Endothelial cell (in vitro differentiated cells): Measurements from ENCODE around the gene SRCAP. TPM values are rescaled to one million over a fixed set of nuclear protein-coding genes. Genes with fewer than 3 reads are reported as not detected.
A peak's percentile ranks its signal among the peaks of the same experiment; 100 is the strongest.

Experiments
- DNase-seq: peaks from one replicate; pipeline ENCODE4 v3.0.0; 2021; ENCODE audit warnings: low spot score
- H3K27ac Mint-ChIP-seq: one replicate; pipeline ENCODE4 v1.8.0; 2021; ENCODE audit warnings: mixed read lengths, inconsistent platforms; ENCODE audit not compliant: unreplicated experiment
- H3K27me3 Mint-ChIP-seq: one replicate; pipeline ENCODE4 v1.8.0; 2021; ENCODE audit warnings: mild to moderate bottlenecking, moderate library complexity, mixed read lengths, inconsistent platforms; ENCODE audit not compliant: unreplicated experiment
- H3K36me3 Mint-ChIP-seq: one replicate; pipeline ENCODE4 v1.8.0; 2021; ENCODE audit warnings: mild to moderate bottlenecking, low read depth, mixed read lengths, inconsistent platforms; ENCODE audit not compliant: unreplicated experiment
- H3K4me1 Mint-ChIP-seq: one replicate; pipeline ENCODE4 v1.8.0; 2021; ENCODE audit warnings: mild to moderate bottlenecking, mixed read lengths, inconsistent platforms; ENCODE audit not compliant: unreplicated experiment
- H3K4me3 Mint-ChIP-seq: one replicate; pipeline ENCODE4 v1.8.0; 2021; ENCODE audit warnings: mild to moderate bottlenecking, mixed read lengths, inconsistent platforms; ENCODE audit not compliant: unreplicated experiment
- H3K9me3 Mint-ChIP-seq: one replicate; pipeline ENCODE4 v1.8.0; 2021; ENCODE audit warnings: mixed read lengths, inconsistent platforms; ENCODE audit not compliant: unreplicated experiment
- total RNA-seq: library from RNA; stranded (reverse); fragmentation: NEBNext Ultra II Directional; extraction: Animal tissue kit (Norgen Biotek cat#: 25700); gene quantifications from one replicate; pipeline ENCODE4 v1.2.1, GENCODE V29; 2021; ENCODE audit not compliant: unreplicated experiment
- TF ChIP-seq, protein P1 (sequence below): fragments of 200-600 bp; sonication (generic); IDR thresholded peaks from one replicate; pipeline ENCODE4 v1.5.0; 2021; ENCODE audit warnings: antibody characterized with exemption; ENCODE audit not compliant: unreplicated experiment

SRCAP gene
- total RNA-seq, 1 donor from 2014 or later: 62.2 TPM

DNA sequence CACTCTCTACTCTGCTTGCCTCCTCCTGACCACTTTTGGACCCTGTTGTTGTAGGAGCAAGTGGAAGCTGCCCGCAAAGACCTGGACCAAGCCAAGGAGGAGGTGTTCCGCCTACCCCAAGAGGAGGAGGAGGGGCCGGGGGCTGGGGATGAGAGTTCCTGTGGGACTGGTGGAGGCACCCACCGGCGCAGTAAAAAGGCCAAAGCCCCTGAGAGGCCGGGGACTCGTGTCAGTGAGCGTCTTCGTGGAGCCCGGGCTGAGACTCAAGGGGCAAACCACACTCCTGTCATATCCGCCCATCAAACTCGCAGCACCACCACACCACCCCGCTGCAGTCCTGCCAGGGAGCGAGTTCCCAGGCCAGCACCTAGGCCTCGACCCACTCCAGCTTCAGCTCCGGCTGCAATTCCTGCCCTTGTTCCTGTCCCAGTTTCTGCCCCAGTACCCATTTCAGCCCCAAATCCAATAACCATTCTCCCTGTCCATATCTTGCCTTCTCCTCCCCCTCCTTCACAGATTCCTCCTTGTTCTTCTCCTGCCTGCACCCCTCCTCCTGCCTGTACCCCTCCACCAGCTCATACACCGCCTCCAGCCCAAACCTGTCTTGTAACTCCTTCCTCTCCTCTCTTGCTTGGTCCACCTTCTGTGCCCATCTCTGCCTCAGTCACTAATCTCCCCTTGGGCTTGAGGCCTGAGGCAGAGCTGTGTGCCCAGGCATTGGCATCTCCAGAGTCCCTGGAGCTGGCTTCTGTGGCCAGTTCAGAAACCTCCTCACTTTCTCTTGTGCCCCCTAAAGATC lies 38.2 kb downstream of the SRCAP start:
- H3K36me3 Mint-ChIP-seq: peaks cover 58% of the 10 kb centered on the region
- peak overlapping the region; percentile 57 for H3K27ac Mint-ChIP-seq
- H3K27me3 Mint-ChIP-seq: peaks cover 9% of the 10 kb centered on the region
- DNase-seq: no peak
- no peaks in the 10 kb centered on the region for H3K9me3 Mint-ChIP-seq
- TF ChIP-seq, protein P1, sequence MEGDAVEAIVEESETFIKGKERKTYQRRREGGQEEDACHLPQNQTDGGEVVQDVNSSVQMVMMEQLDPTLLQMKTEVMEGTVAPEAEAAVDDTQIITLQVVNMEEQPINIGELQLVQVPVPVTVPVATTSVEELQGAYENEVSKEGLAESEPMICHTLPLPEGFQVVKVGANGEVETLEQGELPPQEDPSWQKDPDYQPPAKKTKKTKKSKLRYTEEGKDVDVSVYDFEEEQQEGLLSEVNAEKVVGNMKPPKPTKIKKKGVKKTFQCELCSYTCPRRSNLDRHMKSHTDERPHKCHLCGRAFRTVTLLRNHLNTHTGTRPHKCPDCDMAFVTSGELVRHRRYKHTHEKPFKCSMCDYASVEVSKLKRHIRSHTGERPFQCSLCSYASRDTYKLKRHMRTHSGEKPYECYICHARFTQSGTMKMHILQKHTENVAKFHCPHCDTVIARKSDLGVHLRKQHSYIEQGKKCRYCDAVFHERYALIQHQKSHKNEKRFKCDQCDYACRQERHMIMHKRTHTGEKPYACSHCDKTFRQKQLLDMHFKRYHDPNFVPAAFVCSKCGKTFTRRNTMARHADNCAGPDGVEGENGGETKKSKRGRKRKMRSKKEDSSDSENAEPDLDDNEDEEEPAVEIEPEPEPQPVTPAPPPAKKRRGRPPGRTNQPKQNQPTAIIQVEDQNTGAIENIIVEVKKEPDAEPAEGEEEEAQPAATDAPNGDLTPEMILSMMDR: no peak
- peak overlapping the region; percentile 79 for H3K4me3 Mint-ChIP-seq
- H3K4me1 Mint-ChIP-seq: peaks cover 15% of the 10 kb centered on the region

DNA sequence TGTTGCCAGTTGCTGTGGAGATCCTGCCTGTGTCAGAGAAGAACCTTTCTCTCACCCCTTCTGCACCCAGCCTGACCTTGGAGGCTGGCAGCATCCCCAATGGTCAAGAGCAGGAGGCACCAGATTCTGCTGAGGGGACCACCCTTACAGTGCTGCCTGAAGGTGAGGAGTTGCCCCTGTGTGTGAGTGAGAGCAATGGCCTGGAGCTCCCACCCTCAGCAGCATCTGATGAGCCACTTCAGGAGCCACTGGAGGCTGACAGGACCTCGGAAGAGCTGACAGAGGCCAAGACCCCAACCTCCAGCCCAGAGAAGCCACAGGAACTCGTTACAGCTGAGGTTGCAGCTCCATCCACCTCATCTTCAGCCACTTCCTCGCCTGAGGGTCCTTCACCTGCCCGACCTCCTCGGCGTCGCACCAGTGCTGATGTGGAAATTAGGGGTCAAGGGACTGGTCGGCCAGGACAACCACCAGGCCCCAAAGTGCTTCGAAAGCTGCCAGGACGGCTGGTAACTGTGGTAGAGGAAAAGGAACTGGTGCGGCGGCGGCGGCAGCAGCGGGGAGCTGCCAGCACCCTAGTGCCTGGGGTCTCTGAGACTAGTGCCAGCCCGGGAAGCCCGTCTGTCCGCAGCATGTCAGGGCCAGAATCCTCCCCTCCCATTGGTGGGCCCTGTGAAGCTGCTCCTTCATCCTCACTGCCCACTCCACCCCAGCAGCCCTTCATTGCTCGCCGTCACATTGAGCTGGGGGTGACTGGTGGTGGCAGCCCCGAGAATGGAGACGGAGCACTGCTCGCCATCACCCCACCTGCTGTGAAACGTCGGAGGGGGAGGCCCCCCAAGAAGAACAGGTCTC lies 39.0 kb downstream of the SRCAP start:
- Mint-ChIP-seq H3K36me3 (peaks cover 55% of the 10 kb centered on the region), H3K9me3 (no peaks in the 10 kb centered on the region), H3K4me3 (no peak overlapping the region), H3K27me3 (peaks cover 9% of the 10 kb centered on the region), H3K4me1 (peaks cover 15% of the 10 kb centered on the region), H3K27ac (peak overlapping the region; percentile 74)
- no peak for DNase-seq
- TF ChIP-seq, protein P1: no peak

DNA sequence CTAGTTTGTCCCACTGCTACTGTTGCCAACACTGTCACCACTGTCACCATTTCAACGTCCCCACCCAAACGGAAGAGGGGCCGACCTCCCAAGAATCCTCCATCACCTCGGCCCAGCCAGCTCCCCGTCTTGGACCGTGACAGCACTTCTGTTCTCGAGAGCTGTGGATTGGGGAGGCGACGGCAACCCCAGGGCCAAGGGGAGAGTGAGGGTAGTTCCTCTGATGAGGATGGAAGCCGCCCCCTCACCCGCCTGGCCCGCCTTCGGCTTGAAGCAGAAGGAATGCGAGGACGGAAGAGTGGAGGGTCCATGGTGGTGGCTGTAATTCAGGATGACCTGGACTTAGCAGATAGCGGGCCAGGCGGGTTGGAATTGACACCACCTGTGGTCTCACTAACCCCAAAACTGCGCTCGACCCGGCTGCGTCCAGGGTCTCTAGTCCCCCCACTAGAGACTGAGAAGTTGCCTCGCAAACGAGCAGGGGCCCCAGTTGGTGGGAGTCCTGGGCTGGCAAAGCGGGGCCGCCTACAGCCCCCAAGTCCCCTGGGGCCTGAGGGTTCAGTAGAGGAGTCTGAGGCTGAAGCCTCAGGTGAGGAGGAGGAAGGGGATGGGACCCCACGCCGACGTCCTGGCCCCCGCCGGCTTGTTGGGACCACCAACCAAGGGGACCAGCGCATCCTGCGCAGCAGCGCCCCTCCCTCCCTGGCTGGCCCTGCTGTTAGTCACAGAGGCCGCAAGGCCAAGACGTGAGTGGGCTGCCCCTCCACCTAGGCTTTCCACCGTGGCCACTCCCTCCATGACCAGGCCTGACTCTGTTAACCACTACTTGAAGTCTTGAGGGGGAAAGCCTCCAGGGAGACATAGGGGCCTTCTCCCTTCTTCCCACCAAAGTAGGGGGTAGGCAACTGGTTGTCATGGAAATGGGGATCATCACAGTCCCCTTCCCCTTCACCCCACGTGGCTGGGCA lies 40.3 kb downstream of the SRCAP start:
- no peak for DNase-seq
- Mint-ChIP-seq H3K27ac (peak overlapping the region; percentile 42), H3K4me1 (peaks cover 15% of the 10 kb centered on the region), H3K4me3 (no peak overlapping the region), H3K36me3 (peaks cover 51% of the 10 kb centered on the region), H3K27me3 (peaks cover 6% of the 10 kb centered on the region), H3K9me3 (no peaks in the 10 kb centered on the region)
- TF ChIP-seq, protein P1: no peak

DNA sequence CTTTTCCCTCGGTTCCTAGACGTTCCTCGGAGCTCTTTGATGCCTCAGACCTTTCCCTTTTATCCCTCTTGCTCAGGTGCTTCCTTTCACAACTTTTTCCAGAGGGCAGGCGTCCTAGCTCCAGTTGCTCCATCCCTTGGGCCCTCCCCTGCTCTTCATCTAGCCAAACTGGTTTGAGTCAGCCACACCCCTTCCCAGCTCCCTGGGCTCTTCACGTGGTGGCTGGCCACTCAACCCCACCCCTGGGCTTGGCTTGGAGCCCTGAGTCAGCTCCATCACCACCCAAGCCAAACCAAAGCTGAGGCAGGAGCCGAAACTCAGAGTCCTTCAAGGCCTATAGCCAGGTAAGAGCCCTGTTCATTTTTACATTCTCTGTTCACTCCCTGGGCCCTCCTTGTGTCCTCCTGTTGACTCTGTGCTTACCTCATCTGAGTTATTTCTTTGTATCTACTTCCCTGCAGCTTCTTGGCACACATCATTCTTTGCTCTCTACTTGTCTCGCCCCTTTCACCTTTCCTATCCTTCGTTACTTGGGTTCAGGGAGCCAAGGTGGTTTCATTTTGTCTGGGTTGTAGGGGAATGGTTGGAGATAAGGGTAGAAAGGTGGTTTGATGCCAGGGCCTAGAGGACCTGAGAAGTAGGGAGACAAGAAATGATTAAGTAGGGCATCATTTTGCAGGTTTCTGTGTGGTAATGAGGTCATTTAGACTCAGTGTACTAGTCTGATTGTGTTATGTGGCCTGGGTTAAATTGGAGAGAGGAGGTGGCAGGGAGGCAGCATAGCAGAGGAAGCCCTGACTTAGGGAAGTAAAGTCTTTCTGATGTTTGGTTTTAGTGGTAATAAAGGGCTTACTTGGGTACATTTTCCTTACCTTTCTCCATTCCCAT lies 41.6 kb downstream of the SRCAP start:
- Mint-ChIP-seq H3K27ac (peak overlapping the region; percentile 59), H3K4me3 (peak overlapping the region; percentile 31)

More for the DNA sequence above, 41.6 kb downstream of the SRCAP start:
- peaks cover 15% of the 10 kb centered on the region for H3K4me1 Mint-ChIP-seq
- H3K36me3 Mint-ChIP-seq: peaks cover 48% of the 10 kb centered on the region
- H3K9me3 Mint-ChIP-seq: no peaks in the 10 kb centered on the region
- TF ChIP-seq, protein P1: no peak
- H3K27me3 Mint-ChIP-seq: peaks cover 6% of the 10 kb centered on the region
- DNase-seq: no peak
